Raji (cell line): ENCODE results near the gene NRROS.

Experiments
- POLR2A ChIP-seq: IDR thresholded peaks from 2 replicates; pipeline ENCODE4 v1.6.1; 2011; ENCODE audit warnings: low read depth, low read length, control low read depth; ENCODE audit not compliant: insufficient read depth

The NRROS gene

DNA sequence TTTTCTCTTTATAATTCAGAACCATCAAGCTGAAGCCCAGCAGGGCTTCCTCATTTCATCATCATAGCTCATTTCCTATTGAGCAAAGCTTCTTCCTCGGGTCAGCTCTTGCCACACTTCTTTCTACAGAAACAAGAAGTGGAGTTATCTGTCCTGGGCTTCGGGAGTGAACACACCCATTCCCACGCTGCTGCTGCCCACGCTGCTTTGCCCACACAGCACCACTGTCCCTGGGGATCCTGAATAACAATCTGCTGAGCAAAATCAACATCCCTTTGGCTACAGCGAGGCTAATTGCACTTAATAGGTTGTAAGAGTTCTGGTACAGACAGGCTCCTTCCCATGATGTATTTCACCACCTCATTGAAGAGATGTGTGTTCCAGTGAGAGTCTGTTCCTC, 48.9 kb downstream of the NRROS start:
- no peak for TF ChIP-seq POLR2A

DNA sequence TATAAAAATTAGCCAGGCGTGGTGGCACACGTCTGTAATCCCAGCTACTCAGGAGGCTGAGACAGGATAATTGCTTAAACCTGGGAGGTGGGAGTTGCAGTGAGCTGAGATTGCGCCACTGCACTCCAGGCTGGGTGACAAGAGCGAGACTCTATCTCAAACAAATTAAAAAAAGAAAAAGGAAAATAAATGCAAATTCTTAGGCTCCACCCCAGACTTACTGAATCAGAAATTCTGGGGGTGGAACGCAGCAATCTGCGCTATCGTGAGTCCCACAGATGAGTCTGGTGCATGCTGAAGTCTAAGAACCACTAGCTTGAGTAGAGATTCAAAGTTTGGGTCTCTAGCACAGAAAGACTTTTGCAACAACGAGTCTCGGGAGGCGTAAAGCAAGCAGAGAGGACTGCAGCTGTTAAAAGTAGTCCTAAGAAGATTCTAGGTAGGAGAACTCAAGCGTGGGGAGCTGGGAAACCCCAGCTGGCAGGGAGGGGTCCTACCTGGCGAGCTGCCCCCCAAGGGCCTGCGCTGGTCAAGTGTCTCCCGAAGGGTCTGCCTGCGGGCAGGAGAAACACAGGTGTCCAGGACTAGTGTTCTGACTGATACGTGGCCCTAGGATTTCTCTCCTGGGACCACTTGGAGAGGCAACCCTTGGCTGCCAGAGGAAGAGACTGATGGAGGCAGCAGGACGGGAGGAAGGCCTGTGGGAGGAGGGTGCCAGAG, 50.6 kb downstream of the NRROS start:
- no peak for TF ChIP-seq POLR2A

DNA sequence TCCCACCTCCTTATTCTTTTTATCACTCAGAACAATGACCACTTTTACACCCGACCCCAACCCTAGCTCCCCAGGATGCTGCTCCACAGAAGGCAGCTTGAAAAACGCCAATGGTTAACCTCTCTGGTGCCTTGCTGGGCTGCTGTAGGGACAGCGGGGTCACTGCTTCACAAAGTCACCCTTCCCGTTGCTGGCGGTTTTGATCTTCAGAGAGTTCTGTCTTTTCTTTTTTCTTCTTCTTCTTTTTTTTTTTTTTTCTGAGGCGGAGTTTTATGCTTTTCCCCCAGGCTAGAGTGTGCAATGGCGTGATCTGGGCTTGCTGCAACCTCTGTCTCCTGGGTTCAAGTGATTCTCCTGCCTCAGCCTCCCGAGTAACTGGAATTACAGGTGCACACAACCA, 51.9 kb downstream of the NRROS start:
- no peak for TF ChIP-seq POLR2A

DNA sequence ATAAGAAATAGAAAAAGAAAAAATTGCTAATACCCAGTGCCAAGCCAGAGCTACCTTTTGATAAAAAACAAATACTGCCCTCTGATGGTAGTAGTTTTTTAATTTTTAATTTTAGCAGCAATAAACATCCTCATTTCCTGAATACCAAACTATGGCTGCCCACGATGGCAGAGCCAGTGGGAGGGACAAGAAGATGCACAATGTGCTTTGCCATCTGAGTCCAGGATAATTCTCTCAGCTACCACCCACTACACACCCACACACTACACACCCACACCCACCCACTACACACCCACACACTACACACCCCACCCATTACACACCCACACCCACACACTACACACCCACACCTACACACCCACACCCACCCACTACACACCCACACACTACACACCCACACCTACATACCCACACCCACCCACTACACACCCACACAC, 54.7 kb downstream of the NRROS start:
- TF ChIP-seq POLR2A, result no peak

DNA sequence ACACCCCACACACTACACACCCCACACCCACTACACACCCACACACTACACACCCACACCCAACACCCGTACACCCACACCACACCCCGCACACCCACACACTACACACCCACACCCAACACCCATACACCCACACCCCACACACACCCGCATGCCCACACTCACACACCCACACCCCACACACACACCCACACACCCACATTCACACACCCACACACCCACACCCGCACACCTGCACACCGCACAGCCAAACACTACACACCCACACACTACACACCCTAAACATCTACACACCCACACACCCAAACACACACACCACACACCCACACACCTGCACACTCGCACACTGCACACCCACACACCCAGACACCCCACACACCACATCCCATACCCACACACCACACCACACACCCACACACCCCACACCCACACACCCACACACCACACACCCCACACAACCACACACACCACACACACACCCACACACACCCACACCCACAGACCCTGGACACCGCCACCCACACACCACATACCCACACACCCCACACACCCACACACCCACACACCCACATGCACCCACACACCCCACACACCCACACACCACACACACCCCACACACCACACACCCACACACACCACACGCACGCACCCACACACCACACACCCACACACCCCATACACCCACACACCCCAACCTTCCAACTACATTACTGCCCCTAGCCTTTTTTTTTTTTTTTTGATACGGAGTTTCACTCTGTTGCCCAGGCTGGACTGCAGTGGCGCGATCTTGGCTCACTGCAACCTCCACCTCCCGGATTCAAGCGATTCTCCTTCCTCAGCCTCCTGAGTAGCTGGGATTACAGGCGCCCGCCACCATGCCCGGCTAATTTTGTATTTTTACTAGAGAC, 55.7 kb downstream of the NRROS start:
- no peak for TF ChIP-seq POLR2A

DNA sequence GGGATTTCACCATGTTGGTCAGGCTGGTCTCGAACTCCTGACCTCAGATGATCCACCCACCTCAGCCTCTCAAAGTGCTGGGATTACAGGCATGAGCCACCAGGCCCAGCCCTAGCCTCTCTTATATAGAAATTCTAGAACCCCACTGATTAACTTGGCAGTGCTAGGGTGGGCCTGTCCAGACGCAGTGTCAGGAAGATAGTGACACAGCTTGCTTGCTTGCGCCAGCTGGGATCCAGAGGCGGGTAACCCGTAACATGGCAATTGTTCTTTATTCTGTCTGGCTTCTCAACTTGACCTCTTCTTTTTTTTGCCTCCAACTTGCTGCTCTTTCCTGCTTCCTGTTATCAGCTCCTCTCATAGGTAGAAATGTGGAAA, 56.3 kb downstream of the NRROS start:
- TF ChIP-seq POLR2A, result no peak

DNA sequence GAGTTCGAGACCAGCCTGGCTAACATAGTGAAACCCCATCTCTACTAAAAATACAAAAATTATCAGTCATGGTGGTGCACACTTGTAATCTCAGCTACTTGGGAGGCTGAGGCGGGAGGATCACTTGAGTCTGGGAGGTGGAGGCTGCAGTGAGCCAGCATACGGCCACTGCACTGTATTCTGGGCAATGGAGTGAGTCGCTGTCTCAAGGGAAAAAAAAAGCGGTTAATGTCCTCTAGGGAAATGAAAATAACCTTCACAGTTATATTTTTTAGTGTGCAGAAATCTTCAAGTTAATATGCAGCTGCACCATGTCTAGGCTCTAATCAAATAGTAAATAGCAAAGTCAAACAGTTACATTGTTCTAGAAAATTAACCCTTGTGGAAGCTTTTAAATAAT, 57.8 kb downstream of the NRROS start:
- TF ChIP-seq POLR2A, result no peak

DNA sequence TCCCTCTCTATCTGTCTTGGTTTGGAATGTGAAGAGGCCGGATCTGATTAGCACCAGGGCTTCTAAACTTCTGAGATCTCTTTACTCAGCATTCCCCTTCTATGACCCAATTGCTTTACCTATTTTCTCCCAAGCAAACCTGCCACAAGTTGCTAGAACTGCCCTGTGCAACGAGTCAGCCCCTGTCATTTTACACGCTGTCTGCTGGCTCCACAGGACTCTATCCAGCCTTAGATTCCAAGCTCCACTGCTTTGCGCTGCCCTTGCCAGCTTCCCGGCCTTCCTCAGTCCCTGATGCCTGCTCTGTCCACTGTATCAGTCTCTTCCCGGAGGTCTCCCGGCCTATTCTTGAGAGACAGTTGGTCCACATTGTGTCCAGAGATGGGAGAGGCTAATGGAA, 60.3 kb downstream of the NRROS start:
- no peak for TF ChIP-seq POLR2A

DNA sequence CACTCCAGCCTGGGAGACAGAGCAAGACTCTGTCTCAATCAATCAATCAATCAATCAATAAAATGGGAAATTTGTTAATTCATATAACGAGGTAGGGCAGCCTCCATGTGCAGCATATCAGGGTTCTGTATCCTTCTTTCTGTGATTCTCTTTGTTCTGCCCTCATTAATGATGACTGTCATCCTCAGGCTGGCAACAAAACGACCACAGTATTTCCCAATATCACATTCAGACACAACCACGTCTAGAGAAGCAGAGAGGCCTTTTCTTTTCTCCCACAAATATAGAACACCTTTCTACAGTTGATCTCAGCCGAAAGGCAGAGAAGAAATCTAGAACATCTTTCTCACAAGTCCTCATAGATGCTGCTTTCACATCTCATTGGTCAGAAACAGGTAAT, 61.3 kb downstream of the NRROS start:
- no peak for TF ChIP-seq POLR2A

DNA sequence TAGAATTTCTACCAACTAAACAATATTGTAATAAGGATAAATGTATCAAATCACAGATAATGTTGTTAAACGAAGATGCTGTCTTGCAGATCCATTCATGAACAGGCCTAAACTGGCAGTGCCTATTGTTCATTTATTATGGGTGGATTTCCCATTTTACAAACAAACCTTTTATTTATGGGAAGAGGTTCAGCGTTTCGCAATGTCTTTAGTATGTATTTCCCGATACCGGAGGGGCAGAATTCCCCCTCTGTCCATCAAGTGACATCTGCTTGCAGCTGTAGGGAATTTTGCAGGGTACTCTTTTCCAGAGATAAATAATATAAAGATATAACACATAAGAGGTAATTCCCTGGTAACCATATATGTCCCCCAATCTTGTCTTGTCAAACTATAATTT, 66.8 kb downstream of the NRROS start:
- no peak for TF ChIP-seq POLR2A

DNA sequence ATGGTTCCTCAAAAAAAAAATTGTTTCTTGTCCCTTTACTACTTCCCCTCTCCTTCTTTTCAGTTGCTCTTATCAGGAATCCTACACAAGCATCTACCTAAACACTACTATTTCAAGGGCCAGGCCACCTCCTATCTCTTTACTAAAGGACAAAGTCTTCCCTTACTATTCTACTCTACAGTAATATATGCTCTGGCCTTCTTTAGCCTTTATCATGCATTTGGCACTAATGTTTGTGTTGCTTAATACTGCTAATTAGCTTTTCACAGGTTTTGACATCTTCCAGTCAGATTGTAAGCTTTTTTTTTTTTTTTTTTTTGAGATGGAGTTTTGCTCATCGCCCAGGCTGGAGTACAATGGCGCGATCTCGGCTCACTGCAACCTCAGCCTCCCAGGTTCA, 67.2 kb downstream of the NRROS start:
- TF ChIP-seq POLR2A, result no peak

DNA sequence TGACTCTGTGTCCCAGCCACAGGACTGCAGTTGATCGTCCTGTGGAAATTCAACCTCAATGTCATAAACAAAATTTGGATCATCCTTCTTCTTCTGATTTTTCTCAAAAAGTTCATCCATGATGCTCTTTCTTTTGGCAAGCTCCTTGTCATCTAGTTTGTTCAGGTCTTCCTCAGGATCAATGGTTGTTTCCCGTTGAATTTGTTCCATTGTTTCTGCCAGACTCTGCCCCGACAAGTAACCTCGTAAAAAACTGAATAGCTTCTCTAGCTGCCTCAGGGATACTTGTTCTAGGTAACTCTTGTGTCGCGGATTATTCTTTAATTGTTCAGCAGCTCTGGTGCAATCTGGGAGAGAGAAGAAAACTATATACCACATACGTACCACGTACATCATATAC, 68.1 kb downstream of the NRROS start:
- no peak for TF ChIP-seq POLR2A

DNA sequence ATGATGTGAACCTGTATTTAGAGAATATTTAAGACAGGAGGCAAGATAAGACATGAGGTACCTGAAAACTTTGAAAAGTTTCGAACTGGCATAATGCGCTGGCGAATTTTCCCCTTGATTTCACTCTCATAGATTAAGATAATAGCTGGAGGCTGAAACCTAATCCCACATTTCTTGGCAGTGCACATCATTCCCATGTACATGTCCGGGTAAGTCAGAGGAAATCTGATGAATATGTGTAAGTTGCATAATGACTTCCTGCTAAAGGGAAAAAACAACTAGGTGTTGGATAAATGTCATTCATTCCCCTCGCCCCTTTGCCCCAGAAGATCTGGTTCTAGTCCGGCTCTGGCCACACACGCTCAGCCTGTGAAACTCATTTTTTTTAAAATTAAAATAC, 69.0 kb downstream of the NRROS start:
- no peak for TF ChIP-seq POLR2A
